B cell (primary cell): Measurements from ENCODE around the gene CLIP2. TPM values are rescaled to one million over a fixed set of nuclear protein-coding genes. Genes with fewer than 3 reads are reported as not detected.

Source experiments
- ATAC-seq: fragments of 200-7000 bp; cut with Tn5 transposase; one replicate; pipeline ENCODE4 v1.10.0; 2021; ENCODE audit warnings: low read depth, mild to moderate bottlenecking, moderate number of reproducible peaks, moderate library complexity
- CTCF ChIA-PET: fragments of 350-600 bp; sonication (Branson Sonifier 250); formaldehyde crosslinking; loops from one replicate; lab custom pipeline; 2021; ENCODE audit warnings: antibody characterized with exemption, inconsistent platforms; lab: Charles Lee
- POLR2A ChIA-PET: fragments of 350-600 bp; sonication (Branson Sonifier 250); formaldehyde crosslinking; loops from one replicate; lab custom pipeline; 2021; ENCODE audit warnings: antibody characterized with exemption; lab: Charles Lee
- DNase-seq: peaks from one replicate; pipeline ENCODE4 v3.0.0; 2013
- H2AFZ ChIP-seq: 2 replicates; pipeline ENCODE4 v1.6.1; 2012; ENCODE audit warnings: mild to moderate bottlenecking, low read depth, low read length; ENCODE audit not compliant: insufficient read depth, poor library complexity, severe bottlenecking
- H3K27ac ChIP-seq, 2 donors: 1 replicate in 1 of 2; 2 replicates in 1 of 2; pipeline ENCODE4 v1.5.1; 2012 to 2013; ENCODE audit warnings: low read length in 2 of 2, mild to moderate bottlenecking in 2 of 2, moderate library complexity in 1 of 2
- H3K27me3 ChIP-seq, 4 experiments: fragments of 200-600 bp in 1 of 4; sonication (generic) in 1 of 4; replicated peaks in 1 of 4; 1 replicate in 2 of 4; 2 replicates in 2 of 4; pipeline versions ENCODE4 v1.6.1 to v1.7.0; 2013 to 2016; ENCODE audit warnings: low read length in 3 of 4, mild to moderate bottlenecking in 2 of 4, mixed read lengths in 1 of 4, moderate library complexity in 1 of 4; ENCODE audit not compliant: insufficient read depth in 4 of 4, control insufficient read depth in 3 of 4; ENCODE audit errors: control extremely low read depth in 1 of 4
- H3K36me3 ChIP-seq, 2 experiments: replicated peaks in 1 of 2; 1 replicate in 1 of 2; 2 replicates in 1 of 2; pipeline versions ENCODE4 v1.6.1 to v1.7.1; 2013; ENCODE audit warnings: low read length in 1 of 2; ENCODE audit not compliant: insufficient read depth in 2 of 2, control insufficient read depth in 1 of 2; ENCODE audit errors: control extremely low read depth in 1 of 2, extremely low read depth in 1 of 2
- H3K4me1 ChIP-seq, 2 donors: fragments of 200-600 bp in 1 of 2; sonication (generic) in 1 of 2; 1 replicate in 1 of 2; 2 replicates in 1 of 2; pipeline versions ENCODE4 v1.5.1 to v1.6.1; 2013 to 2017; ENCODE audit warnings: low read length in 2 of 2; ENCODE audit not compliant: control insufficient read depth in 2 of 2, insufficient read depth in 2 of 2
- H3K4me2 ChIP-seq: replicated peaks from 2 replicates; pipeline ENCODE3; 2012; ENCODE audit warnings: mild to moderate bottlenecking, low read depth, low read length; ENCODE audit not compliant: poor library complexity, severe bottlenecking
- H3K4me3 ChIP-seq, 5 experiments: fragments of 200-600 bp in 1 of 5; sonication (generic) in 1 of 5; 1 replicate in 3 of 5; 2 replicates in 2 of 5; pipeline versions ENCODE4 v1.5.1 to v1.7.0; 2011 to 2016; ENCODE audit warnings: low read length in 4 of 5, mild to moderate bottlenecking in 4 of 5, low read depth in 2 of 5, control low read depth in 1 of 5, moderate library complexity in 1 of 5; ENCODE audit not compliant: insufficient read depth in 1 of 5; ENCODE audit errors: control extremely low read depth in 1 of 5, extremely low read depth in 1 of 5
- H3K79me2 ChIP-seq: fragments of 200-600 bp; sonication (generic); one replicate; pipeline ENCODE4 v1.6.0; 2016; ENCODE audit warnings: low read length; ENCODE audit not compliant: control insufficient read depth, insufficient read depth
- H3K9ac ChIP-seq: fragments of 200-600 bp; sonication (generic); 2 replicates; pipeline ENCODE4 v1.6.1; 2017; ENCODE audit warnings: mild to moderate bottlenecking, low read length, moderate library complexity
- H3K9me3 ChIP-seq, 3 donors: one replicate each; pipeline versions ENCODE4 v1.6.1 to v1.7.1; 2013; ENCODE audit warnings: low read length in 2 of 3; ENCODE audit not compliant: control insufficient read depth in 2 of 3, insufficient read depth in 1 of 3; ENCODE audit errors: control extremely low read depth in 1 of 3
- H4K20me1 ChIP-seq: 2 replicates; pipeline ENCODE4 v1.6.0; 2012; ENCODE audit warnings: mild to moderate bottlenecking, low read length; ENCODE audit not compliant: insufficient read depth, control insufficient read depth, poor library complexity, severe bottlenecking
- H3K27ac Mint-ChIP-seq: one replicate; pipeline ENCODE4 v1.8.0; 2021; ENCODE audit warnings: mixed read lengths
- H3K27me3 Mint-ChIP-seq: one replicate; pipeline ENCODE4 v1.8.0; 2021; ENCODE audit warnings: mixed read lengths
- H3K4me1 Mint-ChIP-seq: one replicate; pipeline ENCODE4 v1.8.0; 2021; ENCODE audit warnings: mixed read lengths
- H3K4me3 Mint-ChIP-seq: one replicate; pipeline ENCODE4 v1.8.0; 2021; ENCODE audit warnings: mixed read lengths
- H3K9me3 Mint-ChIP-seq: one replicate; pipeline ENCODE4 v1.8.0; 2022; ENCODE audit warnings: mixed read lengths; ENCODE audit not compliant: insufficient read depth
- EZH2 ChIP-seq: IDR thresholded peaks from 2 replicates; pipeline ENCODE4 v1.6.1; 2012; ENCODE audit warnings: borderline replicate concordance, low read depth, mild to moderate bottlenecking, moderate library complexity, low read length; ENCODE audit not compliant: insufficient read depth, poor library complexity, severe bottlenecking
- WGBS: methylation state at CpG from one replicate; pipeline ENCODE4 v1.1.5; 2013; ENCODE audit warnings: missing lambda C conversion rate; ENCODE audit not compliant: insufficient coverage; 5-methylcytosine and 5-hydroxymethylcytosine counted together
- intact Hi-C: fragments of 100-400 bp; cut with micrococcal nuclease; formaldehyde crosslinking; loops from one replicate; pipeline ENCODE4 v1.10.0; 2022
- polyA plus RNA-seq: library from polyadenylated mRNA; depleted of rRNA; stranded (reverse); fragments of >200 nt; gene quantifications from 2 replicates; pipeline ENCODE4 v1.2.3, GENCODE V29; 2012
- total RNA-seq, 2 donors: library from RNA; stranded (reverse); fragments of 120-200 nt in 1 of 2; gene quantifications; 1 replicate in 1 of 2; 2 replicates in 1 of 2; pipeline versions ENCODE4 v1.2.3 to v1.2.4, GENCODE V29; 2013 to 2022
- TF ChIP-seq, protein P1 (sequence below): fragments of 200-600 bp; IDR thresholded peaks from one replicate; pipeline ENCODE4 v1.8.0; 2022; ENCODE audit warnings: antibody characterized with exemption, mild to moderate bottlenecking

Gene CLIP2
- total and polyA plus RNA-seq, 2 donors (not counting 1 experiment from before 2014, with no cell fraction given) = 5.7 to 47.9 TPM

DNA sequence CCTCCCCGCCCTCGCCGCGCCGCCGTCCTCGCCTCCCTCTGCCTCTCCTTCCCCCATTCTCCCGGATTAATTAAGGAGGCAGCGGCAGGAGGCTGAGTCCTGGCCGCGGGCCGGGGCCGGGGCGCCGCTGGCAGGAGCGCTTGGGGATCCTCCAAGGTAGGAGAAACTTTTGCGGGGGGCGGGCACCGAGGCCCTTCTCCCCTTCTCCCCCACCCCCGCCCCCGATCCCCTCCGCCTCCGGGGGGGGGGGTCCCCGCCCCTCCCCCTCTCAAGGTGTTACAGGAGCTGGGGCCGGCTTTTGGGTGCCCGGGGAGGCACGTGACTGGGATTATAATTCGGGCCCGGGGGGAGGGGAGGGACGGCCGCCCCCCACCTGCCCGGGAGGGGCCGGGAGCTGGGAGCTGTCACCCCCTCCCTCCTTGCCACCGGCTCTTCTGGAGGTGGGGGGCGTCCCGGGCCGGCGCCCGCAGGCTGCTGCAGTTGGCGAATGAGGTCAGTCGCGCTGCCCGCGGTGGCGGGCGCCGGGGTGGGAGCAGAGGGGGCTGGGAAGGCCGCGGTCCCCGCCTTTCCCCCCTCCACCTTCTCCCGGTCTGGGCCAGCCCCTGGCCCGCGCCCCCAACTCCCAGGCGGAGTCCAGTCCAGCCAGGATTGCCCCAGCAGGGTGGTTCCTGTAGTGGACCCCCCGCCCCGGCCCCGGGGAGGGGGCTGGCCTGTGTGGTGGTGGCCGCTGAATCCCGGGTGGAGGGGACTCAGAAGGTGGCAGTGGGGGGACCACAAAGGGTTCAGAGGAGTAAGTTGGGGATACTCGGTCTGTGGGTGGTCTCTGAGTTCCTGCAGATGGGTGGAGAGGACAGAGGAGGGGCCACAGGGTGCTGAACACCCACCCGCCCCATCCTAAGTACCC is 165.1 kb downstream of the CLIP2 start:
- Mint-ChIP-seq H3K27me3 (peaks cover 12% of the 10 kb centered on the region), H3K4me1 (peaks cover 18% of the 10 kb centered on the region), H3K4me3 (peak overlapping the region; percentile 64), H3K27ac (no peak overlapping the region), H3K9me3 (no peaks in the 10 kb centered on the region)
- Histone ChIP-seq H3K27ac (no peak overlapping the region), H3K4me2 (peak overlapping the region; percentile 92), H3K9ac (peak overlapping the region; percentile 26), H3K36me3 (no peaks in the 10 kb centered on the region), H2AFZ (peak overlapping the region; percentile 47), H3K27me3 (peaks cover 0 to 24% (median 7%) of the 10 kb centered on the region in 4 experiments), H3K9me3 (peaks cover 0 to 6% (median 0%) of the 10 kb centered on the region in 3 donors), H4K20me1 (no peaks in the 10 kb centered on the region), H3K79me2 (no peaks in the 10 kb centered on the region), H3K4me1 (peaks cover 16 to 21% of the 10 kb centered on the region in 2 donors), H3K4me3 (peak overlapping the region in 4 of 5 experiments; percentile 26 to 57 (median 44))
- ChIA-PET CTCF (no interaction called here), POLR2A (no interaction called here)
- TF ChIP-seq EZH2 = no peak
- TF ChIP-seq, protein P1, sequence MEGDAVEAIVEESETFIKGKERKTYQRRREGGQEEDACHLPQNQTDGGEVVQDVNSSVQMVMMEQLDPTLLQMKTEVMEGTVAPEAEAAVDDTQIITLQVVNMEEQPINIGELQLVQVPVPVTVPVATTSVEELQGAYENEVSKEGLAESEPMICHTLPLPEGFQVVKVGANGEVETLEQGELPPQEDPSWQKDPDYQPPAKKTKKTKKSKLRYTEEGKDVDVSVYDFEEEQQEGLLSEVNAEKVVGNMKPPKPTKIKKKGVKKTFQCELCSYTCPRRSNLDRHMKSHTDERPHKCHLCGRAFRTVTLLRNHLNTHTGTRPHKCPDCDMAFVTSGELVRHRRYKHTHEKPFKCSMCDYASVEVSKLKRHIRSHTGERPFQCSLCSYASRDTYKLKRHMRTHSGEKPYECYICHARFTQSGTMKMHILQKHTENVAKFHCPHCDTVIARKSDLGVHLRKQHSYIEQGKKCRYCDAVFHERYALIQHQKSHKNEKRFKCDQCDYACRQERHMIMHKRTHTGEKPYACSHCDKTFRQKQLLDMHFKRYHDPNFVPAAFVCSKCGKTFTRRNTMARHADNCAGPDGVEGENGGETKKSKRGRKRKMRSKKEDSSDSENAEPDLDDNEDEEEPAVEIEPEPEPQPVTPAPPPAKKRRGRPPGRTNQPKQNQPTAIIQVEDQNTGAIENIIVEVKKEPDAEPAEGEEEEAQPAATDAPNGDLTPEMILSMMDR = no peak
- DNase-seq (no peak), ATAC-seq (no peak)
- WGBS = 15% methylated on average over 16 of the region's 61 CpGs
- intact Hi-C loops = loop anchor here (10.0 kb wide), 1 partner anchor 111 kb away; no protein-coding TSS in a partner anchor

DNA sequence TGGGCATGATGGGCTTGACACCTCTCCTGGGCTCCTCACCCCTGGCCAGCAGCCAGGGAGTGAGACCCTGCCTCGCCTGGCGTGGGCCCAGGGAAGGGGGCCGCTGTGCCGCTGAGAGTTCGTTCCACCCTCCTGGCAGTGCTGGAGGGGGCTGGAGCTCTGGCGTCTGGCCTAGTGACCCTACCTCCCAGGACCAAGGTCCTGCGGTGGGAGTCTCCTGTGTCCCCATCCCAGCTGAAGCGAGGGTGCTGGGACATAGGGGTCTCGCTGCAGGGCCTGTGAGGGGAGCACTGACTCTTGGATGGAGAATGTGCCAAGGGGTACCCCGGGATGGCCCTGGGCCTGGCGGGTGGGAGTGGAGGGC is 165.7 kb downstream of the CLIP2 start:
- no peak for DNase-seq
- H4K20me1 ChIP-seq = no peaks in the 10 kb centered on the region
- Mint-ChIP-seq H3K9me3 (no peaks in the 10 kb centered on the region), H3K4me3 (peak overlapping the region; percentile 64), H3K27ac (no peak overlapping the region), H3K4me1 (peaks cover 18% of the 10 kb centered on the region), H3K27me3 (peaks cover 12% of the 10 kb centered on the region)
- peaks cover 0 to 24% (median 7%) of the 10 kb centered on the region in 4 experiments for H3K27me3 ChIP-seq
- no peak overlapping the region for H3K27ac ChIP-seq
- no peaks in the 10 kb centered on the region for H3K36me3 ChIP-seq
- ChIA-PET CTCF (no interaction called here), POLR2A (no interaction called here)
- intact Hi-C loops = loop anchor here (10.0 kb wide), 1 partner anchor 110 kb away; no protein-coding TSS in a partner anchor
- WGBS = 95% methylated on average over 10 of the region's 11 CpGs
- H3K9ac ChIP-seq = no peak overlapping the region
- H3K9me3 ChIP-seq = peaks cover 0 to 6% (median 0%) of the 10 kb centered on the region in 3 donors
- H3K79me2 ChIP-seq = no peaks in the 10 kb centered on the region
- H2AFZ ChIP-seq = no peak overlapping the region
- peak overlapping the region; percentile 92 for H3K4me2 ChIP-seq
- peaks cover 16 to 21% of the 10 kb centered on the region in 2 donors for H3K4me1 ChIP-seq
- TF ChIP-seq, protein P1 = no peak
- no peak for TF ChIP-seq EZH2
- no peak for ATAC-seq
- no peak overlapping the region for H3K4me3 ChIP-seq
